ENCODE results near the gene EXOC3L2.

Gene EXOC3L2

DNA sequence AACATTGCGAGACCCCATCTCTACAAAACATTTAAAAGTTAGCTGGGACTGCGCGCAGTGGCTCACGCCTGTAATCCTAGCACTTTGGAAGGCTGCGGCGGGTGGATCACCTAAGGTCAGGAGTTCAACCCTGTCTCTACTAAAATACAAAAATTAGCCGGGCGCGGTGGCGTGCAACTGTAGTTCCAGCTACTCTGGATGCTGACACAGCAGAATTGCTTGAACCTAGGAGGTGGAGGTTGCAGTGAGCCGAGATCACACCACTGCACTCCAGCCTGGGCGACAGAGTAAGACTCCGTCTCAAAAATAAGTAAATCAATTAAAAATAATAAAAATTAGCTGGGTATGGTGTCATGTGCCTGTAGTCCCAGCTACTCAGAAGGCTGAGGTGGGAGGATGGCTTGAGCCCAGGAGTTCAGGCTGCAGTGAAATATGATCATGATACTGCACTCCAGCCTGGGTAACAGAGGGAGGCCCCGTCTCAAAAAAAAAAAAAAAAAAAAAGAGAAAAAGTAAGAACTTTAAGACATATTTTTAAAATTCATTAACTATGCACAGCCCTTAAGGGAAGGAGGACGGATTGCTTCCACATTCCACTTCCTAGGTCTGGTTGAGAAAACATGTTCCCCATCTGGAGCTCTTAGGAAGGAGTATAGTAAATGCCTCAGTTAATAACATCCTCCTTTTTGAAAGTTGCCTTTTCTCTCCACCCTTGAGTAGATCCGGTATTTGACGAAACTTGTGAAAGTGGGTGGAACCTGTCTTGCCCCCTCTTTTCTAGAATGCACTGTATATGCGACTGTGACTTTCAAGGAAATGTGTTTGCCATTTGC is 26.1 kb downstream of the EXOC3L2 start:
- no peak for DNase-seq

DNA sequence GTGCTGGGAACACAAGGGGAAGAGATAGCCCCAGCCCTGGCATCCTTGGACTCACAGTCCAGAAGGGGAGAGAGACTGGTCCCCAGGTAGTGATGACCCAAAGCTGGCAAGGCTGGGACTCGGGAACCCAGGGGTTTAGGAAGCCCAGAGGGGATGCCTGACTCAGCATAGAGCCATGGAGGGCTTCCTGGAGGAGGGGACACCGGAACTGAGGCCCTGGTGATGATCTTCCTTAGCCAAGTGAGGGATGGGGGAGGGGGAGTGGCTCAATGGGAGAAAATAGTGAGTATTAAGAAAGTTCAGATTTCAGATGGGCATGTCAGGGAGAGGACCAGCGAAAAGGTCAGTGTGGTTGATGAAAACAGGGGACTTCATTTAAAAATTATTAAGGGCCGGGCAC is 26.8 kb downstream of the EXOC3L2 start:
- DNase-seq = no peak

DNA sequence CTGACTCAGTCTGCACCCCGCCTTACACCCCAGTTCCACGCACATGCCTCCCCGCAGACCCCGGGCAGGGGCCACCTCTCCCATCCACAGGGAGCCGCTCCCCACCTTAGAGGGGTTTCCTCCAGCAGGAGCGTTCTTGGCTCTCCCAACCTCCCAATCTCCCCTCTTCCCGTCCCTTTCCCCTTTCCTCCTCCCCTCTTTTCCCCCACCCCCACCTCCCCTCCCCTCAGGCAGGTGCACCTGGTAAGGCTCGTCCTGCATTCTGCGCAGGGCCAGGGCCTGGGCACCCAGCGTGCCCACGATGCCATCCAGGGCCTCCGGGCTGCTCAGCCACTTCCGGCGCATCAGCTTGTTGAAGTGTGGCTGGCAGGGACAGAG is 27.3 kb downstream of the EXOC3L2 start:
- DNase-seq = no peak

DNA sequence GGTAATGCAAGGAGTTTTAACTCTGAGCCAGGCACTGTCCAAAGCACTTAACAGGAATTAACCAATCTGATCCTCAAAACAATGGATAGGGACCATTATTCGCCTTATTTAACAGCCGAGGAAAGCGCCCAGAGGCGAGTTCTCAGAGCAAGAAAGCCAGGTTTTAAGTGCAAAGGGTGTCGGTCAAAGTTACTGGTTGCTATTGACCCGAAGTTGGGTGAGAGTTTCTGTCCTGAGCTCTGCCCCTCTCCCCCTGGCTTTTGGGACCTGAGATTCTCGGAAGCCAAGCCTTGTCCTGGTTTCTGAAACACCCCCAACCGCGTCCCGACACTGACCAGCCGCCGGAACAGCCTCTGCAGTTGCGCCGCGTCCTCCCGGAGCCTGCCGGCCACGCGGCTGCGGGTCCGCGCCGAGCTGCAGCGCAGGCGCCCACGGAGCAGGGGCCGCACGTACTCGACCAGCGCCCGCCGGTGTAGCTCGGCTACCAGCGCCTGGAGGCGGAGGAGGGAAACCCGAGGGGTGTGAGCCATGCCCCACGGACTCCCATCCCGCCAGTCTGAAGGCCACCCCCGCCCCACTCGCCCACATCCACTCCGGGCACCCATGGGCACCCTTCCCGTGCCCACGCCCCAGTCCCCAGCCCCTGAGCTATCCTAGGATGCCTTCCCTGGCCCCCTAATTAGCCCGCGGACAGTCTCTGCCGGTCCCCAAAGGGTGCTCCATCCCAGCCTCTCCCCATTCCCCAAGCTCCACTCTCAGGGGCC is 27.8 kb downstream of the EXOC3L2 start:
- no peak for DNase-seq

DNA sequence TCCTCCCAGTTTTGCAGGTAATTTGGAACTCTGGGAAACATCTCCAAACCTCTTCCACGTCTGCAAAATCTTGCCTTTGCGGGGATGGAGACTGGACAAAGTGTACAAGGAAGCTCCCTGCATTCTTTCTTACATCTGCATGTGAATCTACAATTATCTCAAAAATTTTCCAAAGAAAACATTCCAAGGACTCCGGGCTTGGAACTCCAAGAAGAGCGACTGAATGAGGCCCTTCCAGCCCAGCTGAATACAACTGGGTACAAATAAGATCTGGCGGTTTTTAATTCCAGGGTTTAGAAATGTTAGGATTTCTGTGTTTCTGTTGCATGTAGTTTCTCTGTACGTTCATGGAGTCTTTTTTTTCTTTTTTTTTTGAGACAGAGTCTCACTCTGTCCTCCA is 28.5 kb downstream of the EXOC3L2 start:
- DNase-seq = no peak

DNA sequence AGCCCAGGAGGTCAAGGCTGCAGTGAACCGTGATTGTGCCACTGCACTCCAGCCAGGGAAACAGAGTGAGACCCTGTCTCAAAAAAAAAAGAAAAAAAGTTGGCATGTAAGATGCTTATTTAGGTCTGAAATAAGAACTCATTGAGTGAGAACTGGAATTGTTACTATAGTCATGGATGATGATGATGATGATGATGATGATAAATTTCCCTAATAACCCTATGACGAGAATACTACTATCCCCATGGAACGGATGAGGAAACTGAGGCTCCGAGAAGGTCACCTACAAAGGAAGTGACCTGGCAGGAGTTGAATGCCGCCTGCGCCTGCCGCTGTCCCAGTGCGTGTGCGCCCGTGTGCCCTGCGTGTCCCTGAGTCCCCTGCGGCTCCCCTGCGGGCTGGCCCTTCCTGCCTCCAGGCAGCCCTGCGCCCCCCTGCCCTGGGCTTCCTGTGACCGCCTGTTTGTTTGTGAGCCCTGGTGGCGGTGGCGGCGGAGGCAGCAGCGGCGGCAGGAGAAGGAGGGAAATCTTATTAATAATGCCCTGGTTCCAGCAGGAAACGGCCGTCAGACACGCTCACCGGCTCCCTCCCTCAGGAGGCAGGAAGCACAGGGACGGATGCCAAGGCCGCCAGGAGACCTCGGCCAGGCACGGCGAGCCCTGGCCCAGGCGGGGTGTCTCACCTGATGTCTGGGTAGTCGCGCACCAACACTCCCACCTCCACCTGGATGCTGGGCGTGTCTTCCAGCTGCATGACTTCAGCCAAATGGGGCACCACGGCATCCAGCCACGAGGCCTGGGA is 29.6 kb downstream of the EXOC3L2 start:
- DNase-seq = no peak

DNA sequence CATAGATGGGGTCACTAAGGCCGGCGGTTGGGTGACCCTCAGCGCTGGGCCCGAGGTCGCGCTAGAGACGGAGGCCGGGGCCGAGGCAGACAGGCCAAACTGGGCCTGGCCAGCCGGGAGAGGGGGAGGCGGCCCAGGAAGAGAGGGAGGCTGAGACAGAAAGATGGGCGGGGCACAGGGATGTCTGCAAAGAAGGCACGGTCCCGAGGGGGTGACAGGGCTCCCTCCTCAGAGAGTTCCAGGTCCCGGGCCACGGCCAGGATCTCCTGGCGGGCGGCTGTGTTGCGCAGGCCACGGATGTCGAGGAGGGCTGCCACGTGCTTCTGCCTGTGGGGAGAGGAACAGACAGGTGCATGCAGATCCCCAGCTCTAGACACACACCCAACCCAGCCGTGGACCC is 32.2 kb downstream of the EXOC3L2 start:
- no peak for DNase-seq

DNA sequence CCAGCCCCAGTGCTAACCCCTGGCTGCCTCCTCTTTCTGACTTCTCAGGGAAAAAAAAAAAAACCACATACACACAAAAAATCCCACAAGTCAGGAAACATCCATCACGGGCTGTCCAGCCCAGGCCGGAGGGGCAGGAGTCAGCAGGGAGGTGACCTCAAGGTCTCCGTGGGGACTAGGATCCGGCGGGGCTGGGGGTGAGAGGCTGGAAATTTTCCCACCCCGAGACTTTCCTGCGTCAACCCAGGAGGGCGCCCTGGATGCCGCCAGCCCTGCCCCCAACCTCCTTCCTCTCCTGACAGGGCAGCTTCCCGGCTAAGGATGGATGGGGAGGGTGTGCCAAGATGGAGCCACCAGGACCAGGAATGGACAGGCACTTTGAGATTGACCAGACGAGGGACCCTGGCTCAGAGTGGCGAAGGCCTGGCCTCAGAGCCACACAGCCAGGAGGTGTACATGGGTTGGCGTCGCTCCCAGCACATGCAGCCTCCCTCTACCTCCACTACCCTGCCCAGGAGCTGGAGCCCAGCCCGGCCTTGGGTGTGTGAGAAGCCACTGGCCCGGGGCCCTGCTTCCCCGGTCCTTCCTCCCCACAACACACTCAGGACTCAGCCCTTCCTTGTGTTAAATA is 33.3 kb downstream of the EXOC3L2 start:
- DNase-seq = no peak

DNA sequence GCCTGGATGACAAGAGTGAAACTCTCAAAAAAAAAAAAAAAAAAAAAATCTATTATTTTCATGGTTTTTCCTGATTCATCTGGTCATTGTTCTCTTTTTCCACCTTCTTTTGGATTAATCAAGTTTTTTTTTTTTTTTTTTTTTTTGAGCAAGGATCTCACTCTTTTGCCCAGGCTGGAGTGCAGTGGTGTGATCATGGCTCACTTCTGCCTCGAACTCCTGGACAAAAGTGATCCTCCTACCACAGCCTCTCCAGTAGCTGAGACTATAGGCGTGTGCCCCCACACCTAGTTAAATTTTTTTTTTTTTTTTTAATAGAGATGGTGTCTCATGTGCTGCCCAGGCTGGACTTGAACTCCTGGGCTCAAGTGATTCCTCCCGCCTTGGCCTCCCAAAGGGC is 38.9 kb downstream of the EXOC3L2 start:
- no peak for DNase-seq

DNA sequence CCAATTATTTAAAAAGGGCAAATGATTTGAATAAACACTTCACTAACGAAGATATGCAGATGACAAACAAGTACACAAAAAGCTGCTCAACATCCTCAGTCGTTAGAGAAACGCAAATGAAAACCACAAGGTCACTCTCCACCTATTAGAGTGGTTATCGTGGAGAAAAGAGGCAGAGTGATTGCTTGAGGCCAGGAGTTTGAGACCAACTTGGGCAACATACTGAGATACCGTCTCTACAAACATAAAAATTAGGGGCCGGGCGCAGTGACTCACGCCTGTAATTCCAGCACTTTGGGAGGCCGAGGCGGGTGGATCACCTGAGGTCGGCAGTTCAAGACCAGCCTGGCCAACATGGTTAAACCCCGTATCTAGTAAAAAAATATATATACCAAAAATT is 39.4 kb downstream of the EXOC3L2 start:
- DNase-seq = no peak

DNA sequence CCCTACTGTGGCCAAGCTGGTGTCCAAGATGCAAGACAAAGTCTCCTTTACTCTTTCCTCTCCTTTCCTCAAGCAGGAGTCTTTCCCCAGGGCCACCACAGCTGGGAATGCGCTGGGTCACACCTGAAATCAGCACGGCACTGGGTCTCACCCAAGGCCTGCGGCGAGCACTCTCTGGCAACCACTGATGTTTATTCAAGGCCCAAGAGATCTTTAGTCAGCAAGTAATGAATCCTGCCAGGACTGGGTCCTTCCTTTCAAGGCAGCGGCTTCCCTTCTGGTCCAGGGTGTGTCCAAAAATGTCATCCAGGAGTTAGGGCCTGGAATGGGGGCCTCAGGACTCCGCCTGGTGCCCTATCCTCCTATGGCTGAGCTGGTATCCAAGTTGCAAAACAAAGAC is 42.6 kb downstream of the EXOC3L2 start:
- no peak for DNase-seq

DNA sequence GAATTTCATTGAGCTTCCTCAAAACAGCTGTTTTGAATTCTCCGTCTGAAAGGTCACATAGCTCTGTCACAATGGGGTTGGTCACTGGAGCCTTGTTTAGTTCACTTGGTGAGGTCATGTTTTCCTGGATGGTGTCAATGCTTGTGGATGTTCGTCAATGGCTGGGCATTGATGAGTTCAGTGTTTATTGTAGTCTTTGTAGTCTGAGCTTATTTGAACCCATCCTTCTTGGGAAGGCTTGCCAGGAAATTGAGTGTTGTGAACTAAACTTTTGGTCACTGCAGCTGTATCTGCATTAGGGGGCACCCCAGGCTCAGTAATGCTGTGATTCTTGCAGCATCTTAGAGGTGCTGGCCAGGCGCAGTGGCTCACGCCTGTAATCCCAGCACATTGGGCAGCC is 44.6 kb downstream of the EXOC3L2 start:
- DNase-seq = no peak

DNA sequence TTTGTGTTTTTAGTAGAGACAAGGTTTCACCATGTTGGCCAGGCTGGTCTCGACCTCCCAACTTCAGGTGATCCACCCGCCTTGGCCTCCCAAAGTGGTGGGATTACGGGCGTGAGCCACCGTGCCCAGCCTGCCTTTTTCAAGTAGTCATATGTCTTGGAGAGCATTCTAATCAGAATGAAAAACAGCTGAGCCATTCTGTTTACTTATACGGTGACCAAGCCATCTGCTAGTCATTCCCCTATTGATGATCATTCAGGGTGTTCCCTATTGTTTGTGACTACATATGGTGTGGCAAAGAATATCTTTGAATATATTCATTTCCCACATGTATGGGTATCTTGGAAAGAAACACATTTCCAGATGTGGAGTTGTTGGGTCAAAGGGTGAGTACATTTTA is 49.4 kb downstream of the EXOC3L2 start:
- DNase-seq = no peak

DNA sequence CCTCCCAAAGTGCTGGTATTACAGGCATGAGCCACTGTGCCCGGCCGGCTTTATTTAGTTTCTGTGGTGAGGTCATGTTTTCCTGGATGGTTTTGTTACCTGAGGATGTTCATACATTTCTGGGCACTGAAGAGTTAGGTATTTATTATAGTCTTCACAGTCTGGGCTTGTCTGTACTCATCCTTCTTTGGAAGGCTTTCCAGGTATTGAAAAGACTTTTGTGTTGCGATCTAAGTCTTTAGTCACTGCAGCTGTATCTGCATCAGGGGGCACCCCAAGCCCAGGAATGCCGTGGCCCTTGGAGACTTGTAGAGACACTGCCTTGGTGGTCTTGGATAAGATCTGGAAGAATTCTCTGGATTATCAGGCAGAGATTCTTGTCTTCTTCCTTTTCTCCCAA is 53.8 kb downstream of the EXOC3L2 start:
- DNase-seq = no peak

DNA sequence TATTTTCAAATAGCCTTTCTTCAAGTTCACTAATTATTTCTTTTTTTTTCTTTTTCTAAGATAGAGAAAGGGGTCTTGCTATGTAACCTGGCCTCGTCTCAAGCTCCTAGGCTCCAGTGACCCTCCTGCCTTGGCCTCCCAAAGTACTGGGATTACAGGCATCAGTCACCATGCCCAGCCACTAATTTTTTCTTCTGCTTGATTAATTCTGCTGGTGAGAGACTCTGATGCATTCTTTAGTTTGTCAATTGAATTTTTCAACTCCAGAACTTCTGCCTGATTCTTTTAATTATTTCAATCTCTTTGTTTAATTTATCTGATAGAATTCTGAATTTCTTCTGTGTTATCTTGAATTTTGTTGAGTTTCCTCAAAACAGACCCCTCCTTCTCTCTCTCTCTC is 55.2 kb downstream of the EXOC3L2 start:
- no peak for DNase-seq

DNA sequence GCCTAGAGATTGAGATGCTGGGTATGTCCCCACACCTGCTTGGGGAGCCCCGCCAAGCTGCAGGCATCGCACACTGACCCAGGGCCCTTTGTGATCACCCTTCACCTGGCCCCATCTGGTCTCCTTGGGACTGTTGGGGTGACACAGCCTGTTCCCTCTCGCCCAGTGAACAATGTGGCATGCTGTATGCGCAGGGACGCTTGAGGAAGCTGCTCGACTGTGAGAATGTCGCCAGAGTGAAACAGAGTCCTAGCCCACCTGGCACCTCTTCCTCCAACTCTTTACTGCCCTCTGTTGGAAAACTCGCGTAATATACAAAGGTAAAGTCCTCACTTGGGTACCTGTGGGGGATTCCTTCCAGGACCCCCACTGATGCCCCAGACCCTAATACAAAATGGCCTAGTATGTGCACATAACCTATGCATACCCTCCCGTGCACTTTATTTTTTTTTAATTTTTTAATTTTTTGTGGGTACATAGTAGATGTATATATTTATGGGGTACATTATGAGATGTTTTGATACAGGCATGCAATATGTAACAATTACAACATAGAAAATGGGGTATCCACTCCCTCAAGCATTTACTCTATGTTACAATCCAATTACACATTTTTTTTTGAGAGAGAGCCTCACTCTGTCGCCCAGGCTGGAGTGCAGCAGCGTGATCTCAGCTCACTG is 57.6 kb downstream of the EXOC3L2 start:
- DNase-seq = no peak

DNA sequence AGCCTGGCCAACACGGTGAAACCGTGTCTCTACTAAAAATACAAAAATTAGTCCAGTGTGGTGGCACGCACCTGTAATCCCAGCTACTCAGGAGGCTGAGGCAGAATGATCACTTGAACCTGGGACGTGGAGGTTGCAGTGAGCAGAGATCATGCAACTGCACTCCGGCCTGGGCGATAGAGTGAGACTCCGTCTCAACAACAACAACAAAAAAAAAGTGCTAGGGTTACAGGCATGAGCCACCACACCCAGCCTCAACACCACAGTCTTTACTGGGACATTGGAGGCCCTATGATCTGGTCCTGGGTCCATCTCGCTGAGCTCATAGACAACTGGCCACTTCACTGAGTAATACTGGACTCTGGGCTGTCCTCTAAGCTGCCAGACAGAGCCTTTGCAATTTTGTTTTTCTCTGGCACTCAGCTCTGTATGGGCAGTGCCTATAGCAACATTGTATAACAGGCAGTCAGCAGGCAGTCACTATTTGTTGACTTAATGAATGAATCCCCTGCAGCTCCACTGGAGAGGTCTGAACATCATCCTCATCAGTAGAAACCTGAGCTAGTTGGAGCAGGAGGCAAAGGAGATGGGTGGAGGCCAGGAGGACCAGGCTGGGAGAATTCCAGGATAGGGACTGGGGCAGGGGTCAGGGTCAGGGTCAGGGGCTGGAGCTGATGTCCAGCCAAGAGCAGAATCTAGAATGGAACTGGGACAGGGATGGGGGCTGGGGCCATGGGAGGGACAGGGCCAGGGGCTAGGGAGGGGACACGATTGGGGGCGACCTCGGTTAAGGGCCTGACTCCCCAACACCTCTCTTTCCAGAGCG is 58.5 kb downstream of the EXOC3L2 start:
- DNase-seq = no peak

DNA sequence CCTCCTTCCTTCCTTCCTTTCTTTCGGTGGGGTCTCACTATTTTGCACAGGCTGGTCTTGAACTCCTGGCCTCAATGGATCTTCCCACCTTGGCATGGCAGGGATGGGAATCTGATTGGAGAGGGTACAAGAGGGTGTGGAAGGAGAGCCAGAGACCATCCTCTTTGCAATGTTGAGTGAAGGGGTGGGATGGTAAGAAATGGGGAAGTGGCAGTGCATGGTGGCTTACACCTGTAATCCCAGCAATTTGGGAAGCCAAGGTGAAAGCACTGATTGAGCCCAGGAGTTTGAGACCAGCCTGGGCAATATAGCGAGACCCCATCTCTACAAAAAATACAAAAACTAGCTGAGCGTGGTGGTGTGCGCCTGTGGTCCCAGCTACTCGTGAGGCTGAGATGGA is 61.1 kb downstream of the EXOC3L2 start:
- DNase-seq = no peak

DNA sequence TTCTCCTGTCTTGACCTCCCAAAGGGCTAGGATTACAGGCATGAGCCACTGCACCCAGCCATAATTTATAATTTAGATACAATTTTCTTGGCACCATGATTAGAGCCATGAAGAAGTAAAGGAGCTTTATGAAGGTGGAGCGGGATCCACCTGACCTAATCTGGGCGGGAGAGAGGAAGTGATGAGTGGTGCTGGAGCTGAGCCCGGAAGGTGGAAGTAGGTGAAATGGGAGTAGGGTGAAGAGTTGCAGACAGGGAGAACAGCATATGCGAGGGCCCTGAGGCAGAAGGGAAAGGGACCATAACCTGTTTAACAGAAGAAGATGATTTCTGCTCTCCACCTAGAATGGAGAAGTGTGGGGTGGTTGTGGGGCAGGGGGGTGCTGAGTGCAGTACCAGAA is 62.4 kb downstream of the EXOC3L2 start:
- DNase-seq = no peak

DNA sequence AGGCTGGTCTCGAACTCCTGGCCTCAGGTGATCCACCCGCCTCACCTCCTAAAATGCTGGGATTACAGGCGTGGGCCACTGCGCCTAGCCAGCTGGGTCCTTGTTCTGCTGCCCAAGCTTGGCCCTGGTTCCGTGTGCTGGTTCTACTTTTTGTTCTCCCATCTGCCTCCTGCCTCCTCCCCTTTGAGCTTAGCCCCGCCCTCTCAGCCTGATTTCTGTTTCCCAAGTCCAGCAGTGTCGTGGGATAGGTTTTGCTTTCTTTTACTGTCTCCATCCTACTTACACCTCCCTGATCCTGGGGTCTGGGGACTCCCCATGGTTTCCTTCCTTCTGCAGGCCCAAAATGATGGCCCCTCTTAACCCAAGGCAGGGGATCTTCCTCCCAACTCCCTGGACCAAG is 64.3 kb downstream of the EXOC3L2 start:
- no peak for DNase-seq

DNA sequence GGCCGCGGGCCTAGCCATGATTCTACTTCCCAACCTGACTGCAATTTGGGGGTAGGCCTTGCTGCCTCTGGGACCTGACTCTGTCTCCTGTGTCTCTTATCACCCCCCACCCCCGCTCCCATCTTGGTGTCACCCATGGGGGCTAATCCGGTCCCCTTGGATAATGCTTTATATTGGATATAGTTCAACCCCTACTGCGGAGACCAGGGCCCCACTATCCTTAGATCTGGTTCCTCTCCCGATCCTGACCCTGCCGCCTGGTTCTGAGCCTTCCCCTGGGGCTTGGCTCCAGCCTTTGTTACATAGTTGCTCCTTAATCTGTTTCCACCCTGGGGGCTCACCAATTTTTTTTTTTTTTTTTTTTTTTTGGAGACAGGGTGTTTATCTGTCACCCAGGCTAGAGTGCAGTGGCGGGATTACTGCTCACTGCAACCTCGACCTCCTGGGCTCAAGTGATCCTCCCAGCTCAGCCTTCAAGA is 65.3 kb downstream of the EXOC3L2 start:
- no peak for DNase-seq
